ENCODE results near the gene NBAS. TPM values are rescaled to one million over a fixed set of nuclear protein-coding genes. Genes with fewer than 3 reads are reported as not detected.

Gene NBAS
- total and polyA plus RNA-seq, 2 of the 4 experiments (the other 2 are of a cell fraction): 22.3 to 105 TPM

- intact Hi-C loops (cut with micrococcal nuclease): no loop called here
- Histone ChIP-seq H2BK20ac (ENCODE audit: low read depth, low read length) (no peak overlapping the region), H3K27me3 (ENCODE audit: control insufficient read depth, insufficient read depth, low read length) (no peaks in the 10 kb centered on the region), H2AK9ac (replicated peaks; ENCODE audit: low read depth, low read length, poor library complexity) (no peak overlapping the region), H3K9me3 (ENCODE audit: control insufficient read depth, insufficient read depth, low read length) (no peaks in the 10 kb centered on the region), H2BK120ac (ENCODE audit: low read depth, low read length) (no peak overlapping the region), H4K8ac (ENCODE audit: low read depth in 2 of 2, low read length in 2 of 2) (no peak overlapping the region), H2AK5ac (ENCODE audit: low read depth, low read length) (no peak overlapping the region), H3K14ac (replicated peaks; ENCODE audit: low read depth, low read length) (no peak overlapping the region), H3K9ac (ENCODE audit: low read depth, low read length) (no peak overlapping the region), H3K56ac (ENCODE audit: extremely low read depth, insufficient read depth, low read length) (no peak overlapping the region), H3K4me1 (ENCODE audit: control insufficient read depth, insufficient read depth, low read length) (no peaks in the 10 kb centered on the region; the same call in 1 of the 2 replicates), H2AFZ (replicated peaks; ENCODE audit: low read length, poor library complexity) (no peak overlapping the region), H3K4me2 (ENCODE audit: low read depth, low read length) (no peak overlapping the region), H4K91ac (ENCODE audit: insufficient read depth, low read depth, low read length) (no peak overlapping the region), H3K4ac (ENCODE audit: low read depth, low read length) (no peak overlapping the region), H2BK5ac (ENCODE audit: low read depth, low read length, poor library complexity, severe bottlenecking) (no peak overlapping the region), H3K23ac (ENCODE audit: low read depth, low read length) (no peak overlapping the region), H2BK15ac (ENCODE audit: low read depth, low read length) (no peak overlapping the region), H4K5ac (ENCODE audit: low read depth, low read length) (no peak overlapping the region), H3K36me3 (ENCODE audit: control insufficient read depth, insufficient read depth, low read length) (no peaks in the 10 kb centered on the region; the same call in 1 of the 2 replicates), H3K4me3 (ENCODE audit: insufficient read depth, low read depth, low read length) (no peak overlapping the region), H3K79me1 (ENCODE audit: low read depth in 1 of 2, low read length in 2 of 2) (no peaks in the 10 kb centered on the region; a peak in 1 of 4 replicates), H3K27ac (ENCODE audit: insufficient read depth, low read length) (no peak overlapping the region), H3K18ac (ENCODE audit: low read depth, low read length) (no peak overlapping the region), H3K9me1 (ENCODE audit: insufficient read depth, low read length) (peaks cover 8% of the 10 kb centered on the region), H4K20me1 (ENCODE audit: insufficient read depth, low read length) (no peaks in the 10 kb centered on the region)
- no TSS peak for BruUV-seq (replicated peaks)
- POLR2A ChIA-PET (ENCODE audit: unreplicated experiment): no interaction called here
- no peak for ATAC-seq (ENCODE audit: low read depth)
- dilution Hi-C loops (cut with HindIII; ENCODE audit: low sequenced_read_pairs, unreplicated experiment): no loop called here
- WGBS, 2 experiments (ENCODE audit: extremely low coverage in 2 of 2, insufficient read length in 1 of 2): no CpG with 5 or more reads among the region's 5 CpGs
- TF ChIP-seq CTCF (conservative IDR thresholded peaks at IDR 0.05; ENCODE audit: low read depth, low read length) (no peak), MAZ (IDR thresholded peaks at IDR 0.05; ENCODE audit: borderline replicate concordance, low read depth, low read length) (no peak), FOS (IDR thresholded peaks at IDR 0.05; ENCODE audit: low read depth, low read length) (no peak), RCOR1 (IDR thresholded peaks at IDR 0.05; ENCODE audit: insufficient replicate concordance, low read length) (no peak), CEBPB (IDR thresholded peaks at IDR 0.05; ENCODE audit: low read depth, low read length) (no peak), NFE2L2 (IDR thresholded peaks at IDR 0.05; ENCODE audit: low read depth, low read length) (no peak), RFX5 (IDR thresholded peaks at IDR 0.05; ENCODE audit: low read depth, low read length) (no peak), BHLHE40 (IDR thresholded peaks at IDR 0.05; ENCODE audit: low read depth, low read length) (no peak), POLR2A (IDR thresholded peaks at IDR 0.05; ENCODE audit: low read depth, low read length) (no peak), RAD21 (IDR thresholded peaks at IDR 0.05; ENCODE audit: low read length) (no peak), SMC3 (IDR thresholded peaks at IDR 0.05; ENCODE audit: low read depth, low read length) (no peak), ELK1 (IDR thresholded peaks at IDR 0.05; ENCODE audit: borderline replicate concordance, low read depth, low read length) (no peak), MAFK (IDR thresholded peaks at IDR 0.05; ENCODE audit: low read depth, low read length) (no peak)
- CTCF ChIA-PET: no interaction called here
- in situ Hi-C loops (cut with MboI; ENCODE audit: low sequenced_read_pairs): no loop called here
- DNase-seq: no peak
Observed at GRCh38 chr2:15184491-15184890, 376.6 kb downstream of the NBAS start.

All from IMR-90 (cell line).